Neural cell (in vitro differentiated cells): ENCODE data around the gene CDK13. TPM values are rescaled to one million over a fixed set of nuclear protein-coding genes. Genes with fewer than 3 reads are reported as not detected.

Experiments used
- H2AFZ ChIP-seq: fragments of 200-600, 300-800 bp; sonication (generic), shearing (Covaris generic); 2 replicates; pipeline ENCODE4 v1.6.0; 2014; ENCODE audit warnings: low read depth, mild to moderate bottlenecking, antibody characterized with exemption, low read length, moderate library complexity
- H3F3A ChIP-seq: fragments of 200-600 bp; shearing (Covaris generic); 2 replicates; pipeline ENCODE4 v1.6.1; 2016; ENCODE audit warnings: mild to moderate bottlenecking, moderate library complexity, mixed read lengths, antibody characterized with exemption, low read length; ENCODE audit not compliant: insufficient read depth, poor library complexity, severe bottlenecking
- H3K27ac ChIP-seq: fragments of 200-600, 300-800 bp; sonication (generic), shearing (Covaris generic); 2 replicates; pipeline ENCODE4 v1.5.1; 2014; ENCODE audit warnings: mild to moderate bottlenecking, low read length, moderate library complexity
- H3K27me3 ChIP-seq: fragments of 300-800, 200-600 bp; sonication (generic), shearing (Covaris generic); 2 replicates; pipeline ENCODE4 v1.6.0; 2014; ENCODE audit warnings: mild to moderate bottlenecking, low read depth, low read length, moderate library complexity; ENCODE audit not compliant: insufficient read depth
- H3K36me3 ChIP-seq: fragments of 300-800, 200-600 bp; sonication (generic), shearing (Covaris generic); 2 replicates; pipeline ENCODE4 v1.5.1; 2014; ENCODE audit warnings: mild to moderate bottlenecking, antibody characterized with exemption, low read length, moderate library complexity; ENCODE audit not compliant: insufficient read depth
- H3K4me2 ChIP-seq: fragments of 300-800, 200-600 bp; sonication (generic), shearing (Covaris generic); 2 replicates; pipeline ENCODE4 v1.6.0; 2014; ENCODE audit warnings: mild to moderate bottlenecking, low read length
- H3K4me3 ChIP-seq: fragments of 300-800, 200-600 bp; sonication (generic), shearing (Covaris generic); 2 replicates; pipeline ENCODE4 v1.5.1; 2014; ENCODE audit warnings: mild to moderate bottlenecking, low read length, moderate library complexity
- H3K79me2 ChIP-seq: fragments of 200-600 bp; shearing (Covaris generic); replicated peaks from 2 replicates; pipeline ENCODE4 v1.6.0; 2014; ENCODE audit warnings: mild to moderate bottlenecking, low read length, moderate library complexity; ENCODE audit not compliant: insufficient read depth
- H3K9ac ChIP-seq: fragments of 300-800, 200-600 bp; sonication (generic), shearing (Covaris generic); 2 replicates; pipeline ENCODE4 v1.6.1; 2016; ENCODE audit warnings: mild to moderate bottlenecking, low read length, mixed read lengths
- H3K9me2 ChIP-seq: fragments of 200-600 bp; shearing (Covaris generic); 2 replicates; pipeline ENCODE4 v1.6.1; 2016; ENCODE audit warnings: mild to moderate bottlenecking, low read length, mixed read lengths; ENCODE audit not compliant: insufficient read depth
- H3K9me3 ChIP-seq: fragments of 200-600, 300-800 bp; sonication (generic), shearing (Covaris generic); 2 replicates; pipeline ENCODE4 v1.6.1; 2016; ENCODE audit warnings: mild to moderate bottlenecking, mixed run types, low read length, moderate library complexity, mixed read lengths
- H4K20me1 ChIP-seq: fragments of 200-600 bp; shearing (Covaris generic); 2 replicates; pipeline ENCODE4 v1.6.1; 2016; ENCODE audit warnings: mild to moderate bottlenecking, mixed run types; ENCODE audit not compliant: insufficient read depth
- CTCF ChIP-seq: fragments of 450-650 bp; IDR thresholded peaks from 2 replicates; pipeline ENCODE4 v1.5.1; 2014; ENCODE audit warnings: antibody characterized with exemption, mild to moderate bottlenecking, moderate library complexity; ENCODE audit not compliant: poor library complexity, severe bottlenecking
- EP300 ChIP-seq: fragments of 450-650 bp; conservative IDR thresholded peaks from 2 replicates; pipeline ENCODE4 v1.6.1; 2014; ENCODE audit warnings: antibody characterized with exemption, mild to moderate bottlenecking, moderate library complexity; ENCODE audit not compliant: poor library complexity, severe bottlenecking
- EZH2 ChIP-seq: fragments of 200-600, 300-800 bp; shearing (Covaris generic), sonication (generic); IDR thresholded peaks from 2 replicates; pipeline ENCODE4 v1.6.1; 2014; ENCODE audit warnings: antibody characterized with exemption, low read length, borderline replicate concordance, mild to moderate bottlenecking; ENCODE audit not compliant: insufficient read depth, poor library complexity, severe bottlenecking
- MXI1 ChIP-seq: fragments of 450-650 bp; conservative IDR thresholded peaks from 2 replicates; pipeline ENCODE4 v1.6.1; 2014; ENCODE audit warnings: antibody characterized with exemption, mild to moderate bottlenecking; ENCODE audit not compliant: poor library complexity, severe bottlenecking
- POLR2AphosphoS5 ChIP-seq: IDR thresholded peaks from 2 replicates; pipeline ENCODE4 v1.6.1; 2012
- RAD21 ChIP-seq: fragments of 450-650 bp; conservative IDR thresholded peaks from 2 replicates; pipeline ENCODE4 v1.6.1; 2014; ENCODE audit warnings: antibody characterized with exemption, mild to moderate bottlenecking, moderate library complexity
- REST ChIP-seq: IDR thresholded peaks from 2 replicates; pipeline ENCODE4 v1.6.1; 2012; ENCODE audit warnings: borderline replicate concordance
- SMC3 ChIP-seq: fragments of 450-650 bp; conservative IDR thresholded peaks from 2 replicates; pipeline ENCODE4 v1.6.1; 2014; ENCODE audit warnings: antibody characterized with exemption, mild to moderate bottlenecking, moderate library complexity; ENCODE audit not compliant: poor library complexity
- TAF1 ChIP-seq: IDR thresholded peaks from 2 replicates; pipeline ENCODE4 v1.6.1; 2012; ENCODE audit warnings: low read depth
- polyA plus RNA-seq: library from polyadenylated mRNA; depleted of rRNA; stranded (reverse); fragments of >200 nt; gene quantifications from 2 replicates; pipeline ENCODE4 v1.2.3, GENCODE V29; 2014

Gene CDK13
- polyA plus RNA-seq, 1 donor from 2014 or later, result 27.0 TPM

GRCh38 chr7:39950473-39951225 lies 593 bp downstream of the CDK13 start:
- Histone ChIP-seq H3K27me3 (no peaks in the 10 kb centered on the region), H3K9ac (peak overlapping the region; percentile 87), H3F3A (peaks cover 11% of the 10 kb centered on the region), H3K36me3 (no peaks in the 10 kb centered on the region), H3K4me3 (peak overlapping the region; percentile 85), H3K9me3 (no peaks in the 10 kb centered on the region), H4K20me1 (peaks cover 14% of the 10 kb centered on the region), H2AFZ (peak overlapping the region; percentile 57), H3K79me2 (peaks cover 41% of the 10 kb centered on the region), H3K4me2 (no peak overlapping the region), H3K27ac (peak overlapping the region; percentile 93), H3K9me2 (no peaks in the 10 kb centered on the region)
- no peak for TF ChIP-seq REST
- TF ChIP-seq TAF1, result no peak
- no peak for TF ChIP-seq EZH2
- TF ChIP-seq EP300, result no peak
- TF ChIP-seq POLR2AphosphoS5, result no peak
- no peak for TF ChIP-seq SMC3
- TF ChIP-seq CTCF, result no peak
- TF ChIP-seq RAD21, result no peak
- no peak for TF ChIP-seq MXI1

DNA sequence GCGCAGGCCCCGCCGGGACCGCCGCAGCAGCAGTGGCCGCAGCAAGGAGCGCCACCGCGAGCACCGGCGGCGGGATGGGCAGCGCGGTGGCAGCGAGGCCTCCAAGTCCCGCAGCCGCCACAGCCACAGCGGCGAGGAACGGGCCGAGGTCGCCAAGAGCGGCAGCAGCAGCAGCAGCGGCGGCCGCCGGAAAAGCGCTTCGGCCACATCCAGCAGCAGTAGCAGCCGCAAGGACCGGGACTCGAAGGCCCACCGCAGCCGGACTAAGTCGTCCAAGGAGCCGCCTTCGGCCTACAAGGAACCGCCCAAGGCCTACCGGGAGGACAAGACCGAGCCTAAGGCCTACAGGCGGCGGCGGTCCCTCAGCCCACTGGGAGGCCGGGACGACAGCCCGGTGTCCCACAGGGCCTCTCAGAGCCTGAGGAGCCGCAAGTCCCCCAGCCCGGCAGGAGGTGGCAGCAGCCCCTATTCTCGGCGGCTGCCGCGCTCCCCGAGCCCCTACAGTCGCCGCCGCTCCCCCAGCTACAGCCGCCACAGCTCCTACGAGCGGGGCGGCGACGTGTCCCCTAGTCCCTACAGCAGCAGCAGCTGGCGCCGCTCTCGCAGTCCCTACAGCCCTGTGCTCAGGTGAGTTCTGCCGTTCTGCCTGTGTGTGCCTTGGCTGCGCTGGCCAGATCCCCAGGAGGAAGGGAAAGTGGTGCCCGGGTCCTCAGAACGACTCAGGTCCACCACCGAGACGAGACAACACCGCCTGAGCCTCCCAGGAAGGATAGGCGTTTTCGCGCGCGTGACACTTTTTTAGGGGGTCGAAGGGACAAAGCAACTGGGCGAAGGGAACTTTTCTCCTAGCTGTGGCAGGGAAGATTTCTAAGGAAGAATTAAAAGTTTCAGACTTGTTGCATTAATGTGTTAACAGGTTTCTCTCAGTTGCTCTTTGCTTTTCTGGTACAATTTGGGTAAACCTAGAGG lies 1.5 kb downstream of the CDK13 start:
- Histone ChIP-seq H3K9me2 (no peaks in the 10 kb centered on the region), H3K9ac (peak overlapping the region; percentile 87), H3K36me3 (no peaks in the 10 kb centered on the region), H3K27ac (peak overlapping the region; percentile 50), H2AFZ (no peak overlapping the region), H3K27me3 (no peaks in the 10 kb centered on the region), H3K4me3 (peak overlapping the region; percentile 85), H3K9me3 (no peaks in the 10 kb centered on the region), H3K4me2 (peak overlapping the region; percentile 79), H4K20me1 (peaks cover 14% of the 10 kb centered on the region), H3F3A (peaks cover 11% of the 10 kb centered on the region), H3K79me2 (peaks cover 49% of the 10 kb centered on the region)
- TF ChIP-seq RAD21 (peak; percentile 49), REST (no peak), POLR2AphosphoS5 (no peak), CTCF (peak; percentile 59), MXI1 (peak; percentile 17), SMC3 (peak; percentile 54)
